ENCODE results near the gene IL36RN. TPM values are rescaled to one million over a fixed set of nuclear protein-coding genes. Genes with fewer than 3 reads are reported as not detected.
A peak's percentile ranks its signal among the peaks of the same experiment; 100 is the strongest.

Gene IL36RN
- total RNA-seq, 4 donors from 2014 or later, result 5.0 to 90.7 (median 28.9) TPM

DNA sequence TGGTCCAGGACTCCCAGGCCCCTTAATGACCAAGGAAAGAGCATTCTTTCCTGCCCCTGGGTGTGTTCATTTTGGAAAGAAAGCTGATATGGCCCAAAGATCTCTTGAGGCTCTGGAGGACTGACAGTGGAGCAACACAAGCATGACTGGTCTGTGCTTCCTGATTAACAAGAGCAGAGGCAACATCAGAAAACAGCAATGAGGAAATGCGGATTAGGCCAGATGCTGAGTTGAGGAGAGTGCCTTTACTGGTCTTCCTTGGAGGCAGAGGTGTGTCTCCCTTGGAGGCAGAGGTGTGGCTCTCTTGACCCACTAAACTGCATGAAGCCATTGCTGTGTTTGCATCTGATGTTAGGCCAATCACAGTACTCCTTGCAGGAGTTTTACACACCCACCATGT is 26.3 kb upstream of the IL36RN start:
- Histone ChIP-seq H3K27ac (peak overlapping the region in 1 of 4 donors; percentile 47), H3K4me1 (no peaks in the 10 kb centered on the region), H3K36me3 (no peaks in the 10 kb centered on the region), H3K4me3 (no peak overlapping the region), H3K27me3 (peaks cover 0 to 32% (median 0%) of the 10 kb centered on the region in 4 donors), H3K9me3 (no peaks in the 10 kb centered on the region)
- TF ChIP-seq POLR2A (IDR thresholded peaks at IDR 0.05), result no peak
- TF ChIP-seq, protein P1, sequence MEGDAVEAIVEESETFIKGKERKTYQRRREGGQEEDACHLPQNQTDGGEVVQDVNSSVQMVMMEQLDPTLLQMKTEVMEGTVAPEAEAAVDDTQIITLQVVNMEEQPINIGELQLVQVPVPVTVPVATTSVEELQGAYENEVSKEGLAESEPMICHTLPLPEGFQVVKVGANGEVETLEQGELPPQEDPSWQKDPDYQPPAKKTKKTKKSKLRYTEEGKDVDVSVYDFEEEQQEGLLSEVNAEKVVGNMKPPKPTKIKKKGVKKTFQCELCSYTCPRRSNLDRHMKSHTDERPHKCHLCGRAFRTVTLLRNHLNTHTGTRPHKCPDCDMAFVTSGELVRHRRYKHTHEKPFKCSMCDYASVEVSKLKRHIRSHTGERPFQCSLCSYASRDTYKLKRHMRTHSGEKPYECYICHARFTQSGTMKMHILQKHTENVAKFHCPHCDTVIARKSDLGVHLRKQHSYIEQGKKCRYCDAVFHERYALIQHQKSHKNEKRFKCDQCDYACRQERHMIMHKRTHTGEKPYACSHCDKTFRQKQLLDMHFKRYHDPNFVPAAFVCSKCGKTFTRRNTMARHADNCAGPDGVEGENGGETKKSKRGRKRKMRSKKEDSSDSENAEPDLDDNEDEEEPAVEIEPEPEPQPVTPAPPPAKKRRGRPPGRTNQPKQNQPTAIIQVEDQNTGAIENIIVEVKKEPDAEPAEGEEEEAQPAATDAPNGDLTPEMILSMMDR (IDR thresholded peaks at IDR 0.05), result no peak
- no peak for DNase-seq
- 63 to 91% methylated on average over 1 of the region's 1 CpG for WGBS, 2 donors
- intact Hi-C loops (cut with DNase I), result no loop called here

DNA sequence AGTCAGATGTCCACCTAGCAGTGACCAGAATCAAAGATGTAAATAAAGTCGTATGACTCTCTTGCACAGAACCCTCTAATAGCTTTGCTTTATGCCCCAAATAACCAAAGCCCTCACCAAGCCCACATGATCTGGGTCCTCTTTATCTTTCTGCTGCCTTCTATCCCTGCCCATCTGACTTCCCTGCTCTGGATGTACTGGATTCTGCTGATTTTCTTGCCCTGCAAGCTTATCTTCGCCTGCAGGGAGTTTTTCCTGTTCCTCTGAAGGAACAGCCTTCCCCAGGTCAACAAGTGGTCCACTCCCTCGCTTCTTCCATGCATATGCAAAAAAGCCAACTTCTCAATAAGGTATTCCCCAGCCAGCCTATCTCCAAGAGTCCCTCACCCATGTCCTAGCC is 25.0 kb upstream of the IL36RN start:
- intact Hi-C loops (cut with DNase I), result no loop called here
- Histone ChIP-seq H3K36me3 (no peaks in the 10 kb centered on the region), H3K4me3 (no peak overlapping the region), H3K9me3 (no peaks in the 10 kb centered on the region), H3K4me1 (no peaks in the 10 kb centered on the region), H3K27me3 (peaks cover 0 to 19% (median 0%) of the 10 kb centered on the region in 4 donors), H3K27ac (no peak overlapping the region)
- no peak for DNase-seq
- 52 to 60% methylated on average over 3 of the region's 3 CpGs for WGBS, 2 donors
- TF ChIP-seq, protein P1 (IDR thresholded peaks at IDR 0.05), result no peak
- no peak for TF ChIP-seq POLR2A (IDR thresholded peaks at IDR 0.05)

DNA sequence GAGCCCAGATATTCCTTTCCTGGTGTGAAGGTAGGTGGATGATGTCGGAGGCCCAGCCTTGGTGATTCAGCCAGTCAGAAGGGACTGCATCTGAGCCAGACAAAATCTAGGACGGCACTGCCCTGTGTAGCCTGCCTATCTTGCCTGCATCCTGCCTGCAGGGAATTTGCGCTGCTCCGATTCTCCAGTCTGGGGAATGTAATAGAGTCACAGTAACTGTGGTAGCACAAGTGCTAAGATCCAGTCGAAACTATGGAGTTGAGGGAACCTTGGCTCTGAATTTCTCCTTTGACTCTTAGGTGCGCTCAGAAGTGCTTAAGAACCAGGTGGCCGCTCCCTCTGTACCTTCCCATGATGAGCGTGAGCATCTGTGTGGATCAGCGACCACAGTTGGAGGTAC is 22.2 kb upstream of the IL36RN start:
- no peak for DNase-seq
- H3K27ac ChIP-seq, result no peak overlapping the region
- H3K36me3 ChIP-seq, result no peaks in the 10 kb centered on the region
- WGBS, 2 donors, result 79 to 90% methylated on average over 5 to 9 of the region's 9 CpGs
- no peaks in the 10 kb centered on the region for H3K27me3 ChIP-seq
- H3K4me1 ChIP-seq, result no peaks in the 10 kb centered on the region
- no peak overlapping the region for H3K4me3 ChIP-seq
- no peaks in the 10 kb centered on the region for H3K9me3 ChIP-seq
- TF ChIP-seq, protein P1 (IDR thresholded peaks at IDR 0.05), result no peak
- TF ChIP-seq POLR2A (IDR thresholded peaks at IDR 0.05), result no peak
- intact Hi-C loops (cut with DNase I), result no loop called here

DNA sequence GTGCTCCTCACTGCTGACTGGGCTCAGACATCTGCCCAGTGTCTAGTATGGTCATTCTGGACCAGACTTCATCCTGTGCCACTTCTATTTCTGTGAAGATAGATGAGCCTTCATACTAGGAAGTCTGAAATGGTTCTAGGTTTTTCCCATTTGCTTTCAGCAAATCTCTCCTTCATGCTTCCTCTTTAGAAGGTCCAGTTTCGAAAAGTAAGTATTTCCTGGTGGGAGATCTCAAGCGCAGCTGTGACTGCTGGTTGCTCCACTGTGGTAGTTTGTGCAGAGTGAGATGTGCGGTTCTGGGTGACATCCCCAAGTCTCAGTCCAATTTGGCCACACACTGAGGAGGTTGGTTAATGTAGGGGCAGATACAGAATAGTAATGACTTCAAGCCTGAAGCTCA is 20.7 kb upstream of the IL36RN start:
- no peaks in the 10 kb centered on the region for H3K36me3 ChIP-seq
- intact Hi-C loops (cut with DNase I), result no loop called here
- H3K9me3 ChIP-seq, result no peaks in the 10 kb centered on the region
- H3K4me1 ChIP-seq, result no peaks in the 10 kb centered on the region
- H3K4me3 ChIP-seq, result no peak overlapping the region
- TF ChIP-seq, protein P1 (IDR thresholded peaks at IDR 0.05), result no peak
- no peak for TF ChIP-seq POLR2A (IDR thresholded peaks at IDR 0.05)
- no peak for DNase-seq
- no peaks in the 10 kb centered on the region for H3K27me3 ChIP-seq
- 74 to 76% methylated on average over 2 to 3 of the region's 3 CpGs for WGBS, 2 donors
- H3K27ac ChIP-seq, result no peak overlapping the region

DNA sequence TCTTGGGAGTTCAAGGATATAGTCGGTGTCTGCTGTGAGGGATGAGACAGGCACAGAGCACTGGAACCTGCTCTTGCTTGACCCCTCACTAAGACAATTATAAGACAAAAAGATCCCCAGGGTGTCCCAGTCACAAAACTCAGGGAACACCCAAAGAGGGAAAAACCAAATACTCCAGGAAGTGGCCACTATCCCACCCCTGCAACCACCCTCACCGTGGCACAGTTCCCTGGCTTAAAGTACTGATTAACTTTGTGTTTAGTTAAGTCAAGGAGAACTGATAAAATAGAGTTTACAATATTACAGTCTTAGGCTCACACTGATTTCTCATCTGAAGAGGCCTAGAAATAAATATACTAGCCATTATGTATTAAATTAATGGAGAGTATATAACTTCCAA is 19.8 kb upstream of the IL36RN start:
- DNase-seq, result no peak
- Histone ChIP-seq H3K4me3 (no peak overlapping the region), H3K27me3 (no peaks in the 10 kb centered on the region), H3K36me3 (no peaks in the 10 kb centered on the region), H3K4me1 (no peaks in the 10 kb centered on the region), H3K9me3 (no peaks in the 10 kb centered on the region), H3K27ac (no peak overlapping the region)
- intact Hi-C loops (cut with DNase I), result no loop called here
- WGBS, 2 donors, result 78 to 81% methylated on average over 2 of the region's 2 CpGs
- no peak for TF ChIP-seq POLR2A (IDR thresholded peaks at IDR 0.05)
- TF ChIP-seq, protein P1 (IDR thresholded peaks at IDR 0.05), result no peak

Data from esophagus squamous epithelium (tissue), 5 donors.